Type B pancreatic cell (in vitro differentiated cells): ENCODE measurements around the gene RNF157. TPM values are rescaled to one million over a fixed set of nuclear protein-coding genes. Genes with fewer than 3 reads are reported as not detected.

ENCODE experiments used
- DNase-seq: peaks from one replicate; pipeline ENCODE4 v3.0.0; 2021; ENCODE audit warnings: mixed read lengths; ENCODE audit not compliant: unreplicated experiment; ENCODE audit errors: extremely low spot score
- H3K27ac Mint-ChIP-seq: 2 replicates; pipeline ENCODE4 v1.8.0; 2021; ENCODE audit warnings: mild to moderate bottlenecking, mixed read lengths
- H3K27me3 Mint-ChIP-seq: 2 replicates; pipeline ENCODE4 v1.8.0; 2021; ENCODE audit warnings: mixed read lengths
- H3K36me3 Mint-ChIP-seq: 2 replicates; pipeline ENCODE4 v1.8.0; 2021; ENCODE audit warnings: mixed read lengths
- H3K4me1 Mint-ChIP-seq: one replicate; pipeline ENCODE4 v1.8.0; 2021; ENCODE audit warnings: mixed read lengths; ENCODE audit not compliant: unreplicated experiment
- H3K4me3 Mint-ChIP-seq: 2 replicates; pipeline ENCODE4 v1.8.0; 2021; ENCODE audit warnings: mild to moderate bottlenecking, mixed read lengths
- H3K9me3 Mint-ChIP-seq: 2 replicates; pipeline ENCODE4 v1.8.0; 2021; ENCODE audit warnings: mixed read lengths
- CTCF ChIP-seq: fragments of 200-600 bp; sonication (generic); conservative IDR thresholded peaks from 2 replicates; pipeline ENCODE4 v1.5.0; 2021; ENCODE audit warnings: antibody characterized with exemption, mild to moderate bottlenecking
- total RNA-seq: library from RNA; stranded (reverse); gene quantifications from 2 replicates; pipeline ENCODE4 v1.2.1, GENCODE V29; 2021; ENCODE audit warnings: low replicate concordance

The RNF157 gene
- total RNA-seq, 1 donor from 2014 or later = 27.0 TPM

GRCh38 chr17:76122431-76123190, 117.7 kb downstream of the RNF157 start:
- DNase-seq = no peak
- H3K4me1 Mint-ChIP-seq = peaks cover 9% of the 10 kb centered on the region
- H3K9me3 Mint-ChIP-seq = no peaks in the 10 kb centered on the region
- no peak overlapping the region for H3K4me3 Mint-ChIP-seq
- no peaks in the 10 kb centered on the region for H3K27me3 Mint-ChIP-seq
- no peak overlapping the region for H3K27ac Mint-ChIP-seq
- no peaks in the 10 kb centered on the region for H3K36me3 Mint-ChIP-seq
- no peak for TF ChIP-seq CTCF

- no peak for DNase-seq
- no peak overlapping the region for H3K4me3 Mint-ChIP-seq
- no peak overlapping the region for H3K27ac Mint-ChIP-seq
- no peaks in the 10 kb centered on the region for H3K9me3 Mint-ChIP-seq
- no peaks in the 10 kb centered on the region for H3K36me3 Mint-ChIP-seq
- no peaks in the 10 kb centered on the region for H3K27me3 Mint-ChIP-seq
- TF ChIP-seq CTCF = no peak
- peaks cover 9% of the 10 kb centered on the region for H3K4me1 Mint-ChIP-seq
Measured at GRCh38 chr17:76121932-76122430, 118.3 kb downstream of the RNF157 start.

GRCh38 chr17:76120658-76121008, 119.7 kb downstream of the RNF157 start:
- Mint-ChIP-seq H3K4me1 (peaks cover 9% of the 10 kb centered on the region), H3K27me3 (no peaks in the 10 kb centered on the region), H3K36me3 (no peaks in the 10 kb centered on the region), H3K27ac (no peak overlapping the region), H3K9me3 (no peaks in the 10 kb centered on the region), H3K4me3 (no peak overlapping the region)
- no peak for DNase-seq
- no peak for TF ChIP-seq CTCF

- DNase-seq = no peak
- Mint-ChIP-seq H3K36me3 (no peaks in the 10 kb centered on the region), H3K4me3 (no peak overlapping the region), H3K9me3 (no peaks in the 10 kb centered on the region), H3K27ac (no peak overlapping the region), H3K27me3 (no peaks in the 10 kb centered on the region), H3K4me1 (peaks cover 9% of the 10 kb centered on the region)
- no peak for TF ChIP-seq CTCF
Measured at GRCh38 chr17:76119409-76120371, 120.6 kb downstream of the RNF157 start.

- peaks cover 5% of the 10 kb centered on the region for H3K4me1 Mint-ChIP-seq
- no peak for TF ChIP-seq CTCF
- no peaks in the 10 kb centered on the region for H3K9me3 Mint-ChIP-seq
- no peak overlapping the region for H3K27ac Mint-ChIP-seq
- no peaks in the 10 kb centered on the region for H3K36me3 Mint-ChIP-seq
- DNase-seq = no peak
- H3K27me3 Mint-ChIP-seq = no peaks in the 10 kb centered on the region
- no peak overlapping the region for H3K4me3 Mint-ChIP-seq
Measured at GRCh38 chr17:76115138-76115754, 125.0 kb downstream of the RNF157 start.
